HL-60 (cell line): ENCODE data around the gene ESPL1.
A peak's percentile ranks its signal among the peaks of the same experiment; 100 is the strongest.

Experiments
- DNase-seq, 2 experiments: peaks; one replicate each; pipeline ENCODE4 v3.0.0-alpha.2; 2010 to 2020; ENCODE audit warnings: low read depth in 1 of 2, low spot score in 1 of 2
- H3K27ac ChIP-seq: fragments of 250-450 bp; sonication (Bioruptor Pico); replicated peaks from 2 replicates; pipeline ENCODE4 v1.5.1; 2020; ENCODE audit warnings: mild to moderate bottlenecking, moderate library complexity
- H3K27me3 ChIP-seq: fragments of 250-450 bp; sonication (Bioruptor Pico); 2 replicates; pipeline ENCODE4 v1.5.1; 2021; ENCODE audit warnings: mild to moderate bottlenecking, moderate library complexity; ENCODE audit not compliant: insufficient read depth, poor library complexity, severe bottlenecking
- H3K4me3 ChIP-seq: replicated peaks from 2 replicates; pipeline ENCODE4 v1.5.1; 2011; ENCODE audit warnings: mild to moderate bottlenecking, control low read depth, low read length; ENCODE audit not compliant: insufficient read depth
- CTCF ChIP-seq: IDR thresholded peaks from one replicate; pipeline ENCODE4 v1.5.1; 2011; ENCODE audit warnings: low read length, control low read depth, inconsistent platforms; ENCODE audit not compliant: insufficient read depth
- GABPA ChIP-seq: IDR thresholded peaks from 2 replicates; pipeline ENCODE4 v1.6.1; 2012; ENCODE audit warnings: low read depth
- POLR2AphosphoS5 ChIP-seq: IDR thresholded peaks from 2 replicates; pipeline ENCODE4 v1.6.1; 2012; ENCODE audit warnings: low read depth
- REST ChIP-seq: IDR thresholded peaks from 2 replicates; pipeline ENCODE4 v1.6.1; 2012; ENCODE audit warnings: low read depth; ENCODE audit not compliant: insufficient replicate concordance
- SPI1 ChIP-seq: IDR thresholded peaks from 2 replicates; pipeline ENCODE4 v1.6.1; 2012; ENCODE audit warnings: low read depth, mild to moderate bottlenecking, borderline replicate concordance
- long read RNA-seq: library from polyadenylated mRNA; unstranded; transcript quantifications from one replicate; pipeline ENCODE4 v2.0.0, GENCODE V29; 2020

Gene ESPL1
- long read RNA-seq, full-length matches to known transcripts: 2 of 39 reads
- long read RNA-seq, partial matches to known transcripts: 24 of 39 reads
- long read RNA-seq, other reads (novel, unspliced or antisense): 13 of 39 reads

- Histone ChIP-seq H3K27ac (peak within 1 kb of the TSS; percentile 82), H3K27me3 (no peaks in the 10 kb centered on the region), H3K4me3 (peak within 1 kb of the TSS; percentile 92)
- DNase-seq: peak; percentile 57 to 66
- 0 out of 2 replicates have a peak, but pooled peaks have one; percentile 21 for TF ChIP-seq POLR2AphosphoS5
- no peak for TF ChIP-seq REST
- TF ChIP-seq CTCF: no peak
- no peak for TF ChIP-seq SPI1
- peak; percentile 28; the same call in 1 of the 2 replicates for TF ChIP-seq GABPA
Measured at GRCh38 chr12:53267999-53268629, at the start of gene ESPL1. Gene ESPL1, plus strand, starts transcription at chr12:53268299. Its CDS starts 468 bp downstream, at chr12:53268767.

GRCh38 chr12:53218551-53219291 is 49.4 kb upstream of the ESPL1 start:
- TF ChIP-seq GABPA (no peak), CTCF (no peak), POLR2AphosphoS5 (no peak), SPI1 (no peak), REST (no peak)
- DNase-seq: no peak
- H3K4me3 ChIP-seq: no peak overlapping the region
- H3K27me3 ChIP-seq: no peaks in the 10 kb centered on the region
- H3K27ac ChIP-seq: no peak overlapping the region; the same call in 1 of the 2 replicates

GRCh38 chr12:53219292-53219955 is 48.7 kb upstream of the ESPL1 start:
- peak in 1 of 2 experiments; percentile 60 for DNase-seq
- TF ChIP-seq GABPA (no peak), SPI1 (no peak), CTCF (no peak), POLR2AphosphoS5 (no peak), REST (no peak)
- H3K4me3 ChIP-seq: peak overlapping the region; percentile 54
- H3K27ac ChIP-seq: peak overlapping the region; percentile 48
- H3K27me3 ChIP-seq: no peaks in the 10 kb centered on the region
